GM10248 (cell line): ENCODE results near the gene GABARAPL1.
"Not testable (repeated sequence)": the region's sequence is repeated elsewhere in the genome, so short reads cannot be mapped to it uniquely, and the experiment has no call there.

Experiments
- CTCF ChIA-PET: fragments of 300-600 bp; sonication (Branson Sonifier 250); formaldehyde crosslinking; extraction: SDS; loops from one replicate; lab custom pipeline; 2021; ENCODE audit warnings: antibody characterized with exemption; lab: Yijun Ruan, JAX
- POLR2A ChIA-PET: fragments of 350-650 bp; sonication (Branson Sonifier 250); formaldehyde crosslinking; extraction: SDS; loops from one replicate; lab custom pipeline; 2020; ENCODE audit warnings: antibody characterized with exemption; lab: Yijun Ruan, JAX
- DNase-seq: peaks from one replicate; pipeline ENCODE4 v3.0.0; 2012; ENCODE audit errors: extremely low spot score
- TF ChIP-seq, protein P1 (sequence below): IDR thresholded peaks from 2 replicates; pipeline ENCODE4 v1.5.1; 2012; ENCODE audit warnings: mild to moderate bottlenecking, low read depth; ENCODE audit errors: extremely low read depth, missing control alignments, control extremely low read depth

The GABARAPL1 gene

GRCh38 chr12:10214895-10215267 is 2.2 kb downstream of the GABARAPL1 start:
- TF ChIP-seq, protein P1, sequence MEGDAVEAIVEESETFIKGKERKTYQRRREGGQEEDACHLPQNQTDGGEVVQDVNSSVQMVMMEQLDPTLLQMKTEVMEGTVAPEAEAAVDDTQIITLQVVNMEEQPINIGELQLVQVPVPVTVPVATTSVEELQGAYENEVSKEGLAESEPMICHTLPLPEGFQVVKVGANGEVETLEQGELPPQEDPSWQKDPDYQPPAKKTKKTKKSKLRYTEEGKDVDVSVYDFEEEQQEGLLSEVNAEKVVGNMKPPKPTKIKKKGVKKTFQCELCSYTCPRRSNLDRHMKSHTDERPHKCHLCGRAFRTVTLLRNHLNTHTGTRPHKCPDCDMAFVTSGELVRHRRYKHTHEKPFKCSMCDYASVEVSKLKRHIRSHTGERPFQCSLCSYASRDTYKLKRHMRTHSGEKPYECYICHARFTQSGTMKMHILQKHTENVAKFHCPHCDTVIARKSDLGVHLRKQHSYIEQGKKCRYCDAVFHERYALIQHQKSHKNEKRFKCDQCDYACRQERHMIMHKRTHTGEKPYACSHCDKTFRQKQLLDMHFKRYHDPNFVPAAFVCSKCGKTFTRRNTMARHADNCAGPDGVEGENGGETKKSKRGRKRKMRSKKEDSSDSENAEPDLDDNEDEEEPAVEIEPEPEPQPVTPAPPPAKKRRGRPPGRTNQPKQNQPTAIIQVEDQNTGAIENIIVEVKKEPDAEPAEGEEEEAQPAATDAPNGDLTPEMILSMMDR: no peak
- ChIA-PET CTCF (no interaction called here), POLR2A (no interaction called here)
- DNase-seq: no peak

- DNase-seq: no peak
- ChIA-PET POLR2A (no interaction called here), CTCF (no interaction called here)
- TF ChIP-seq, protein P1: no peak
Measured at GRCh38 chr12:10215436-10215835, 2.8 kb downstream of the GABARAPL1 start.

- CTCF ChIA-PET: interaction anchor here (0.8 kb wide), 1 partner anchor 346 kb away, joined by 3 read pairs; no protein-coding TSS in a partner anchor
- POLR2A ChIA-PET, DNase-seq: not testable (repeated sequence)
Measured at GRCh38 chr12:10215946-10216345, 3.3 kb downstream of the GABARAPL1 start.

- TF ChIP-seq, protein P1: no peak
- POLR2A ChIA-PET: no interaction called here
Measured at GRCh38 chr12:10218021-10218420, 5.3 kb downstream of the GABARAPL1 start.

DNA sequence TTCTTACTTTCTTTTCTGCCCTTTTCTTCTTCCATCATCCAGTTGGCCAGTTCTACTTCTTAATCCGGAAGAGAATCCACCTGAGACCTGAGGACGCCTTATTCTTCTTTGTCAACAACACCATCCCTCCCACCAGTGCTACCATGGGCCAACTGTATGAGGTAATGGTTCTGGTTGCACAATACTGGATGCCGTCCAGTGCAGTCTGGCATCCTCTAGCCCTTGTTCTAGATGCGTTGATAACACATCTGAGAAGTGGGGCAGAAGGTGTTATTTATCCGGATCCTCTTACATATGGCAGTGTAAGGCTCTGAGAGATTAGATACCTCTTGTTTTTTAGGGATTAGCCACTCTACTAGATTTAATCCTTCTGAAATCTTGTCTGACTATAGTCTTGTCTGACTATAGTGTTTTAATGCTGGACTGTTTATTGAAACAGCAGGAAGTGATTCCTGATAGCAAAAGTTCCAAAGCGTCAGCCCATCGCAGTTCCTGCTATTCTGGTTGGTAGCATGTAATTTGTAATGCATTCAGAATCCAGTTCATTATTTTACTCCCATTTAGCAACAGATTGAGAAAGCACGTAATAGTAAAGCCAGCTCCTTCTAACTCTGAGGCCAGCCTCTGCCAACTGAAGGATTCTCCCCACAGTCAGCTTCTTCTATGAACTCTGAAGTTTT is 7.9 kb downstream of the GABARAPL1 start:
- TF ChIP-seq, protein P1: no peak
- ChIA-PET POLR2A (no interaction called here), CTCF (no interaction called here)
- DNase-seq: no peak

More at GRCh38 chr12:10218021-10218420, 5.3 kb downstream of the GABARAPL1 start:
- CTCF ChIA-PET: interaction anchor here (0.6 kb wide), 1 partner anchor 11 kb away, joined by 3 read pairs; no protein-coding TSS in a partner anchor
- no peak for DNase-seq

DNA sequence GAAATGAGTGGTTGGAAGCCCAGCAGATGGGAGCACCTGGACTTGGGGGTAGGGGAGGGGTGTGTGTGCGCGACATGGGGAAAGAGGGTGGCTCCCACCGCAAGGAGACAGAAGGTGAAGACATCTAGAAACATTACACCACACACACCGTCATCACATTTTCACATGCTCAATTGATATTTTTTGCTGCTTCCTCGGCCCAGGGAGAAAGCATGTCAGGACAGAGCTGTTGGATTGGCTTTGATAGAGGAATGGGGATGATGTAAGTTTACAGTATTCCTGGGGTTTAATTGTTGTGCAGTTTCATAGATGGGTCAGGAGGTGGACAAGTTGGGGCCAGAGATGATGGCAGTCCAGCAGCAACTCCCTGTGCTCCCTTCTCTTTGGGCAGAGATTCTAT is 9.2 kb downstream of the GABARAPL1 start:
- no peak for DNase-seq
- TF ChIP-seq, protein P1: no peak
- ChIA-PET POLR2A (no interaction called here), CTCF (interaction anchor here (3.7 kb wide), 1 partner anchor 14 kb away, joined by 16 read pairs; no protein-coding TSS in a partner anchor)

DNA sequence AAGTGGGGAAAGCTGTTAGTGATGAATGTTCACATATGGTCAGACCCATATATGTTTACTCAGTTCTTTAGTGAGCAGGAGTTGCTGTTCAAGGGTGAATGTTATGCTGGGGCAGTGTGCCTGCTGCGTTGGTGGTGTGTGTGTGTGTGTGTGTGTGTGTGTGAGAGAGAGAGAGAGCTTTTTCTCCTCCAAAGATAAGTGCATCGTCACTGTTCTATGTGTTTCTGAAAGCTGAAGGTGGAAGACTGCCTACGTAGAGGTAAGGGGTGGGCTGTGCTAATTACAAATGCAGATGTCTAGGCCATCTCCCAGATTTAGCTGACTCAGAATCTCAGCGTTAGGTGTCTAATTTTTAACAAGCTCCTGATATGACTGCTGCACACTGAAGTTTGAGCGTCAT is 10.5 kb downstream of the GABARAPL1 start:
- ChIA-PET POLR2A (no interaction called here), CTCF (interaction anchor here (0.9 to 3.7 kb wide), 2 partner anchors 13 to 54 kb away, joined by 3 to 16 read pairs; no protein-coding TSS in a partner anchor)
- TF ChIP-seq, protein P1: no peak
- DNase-seq: no peak

DNA sequence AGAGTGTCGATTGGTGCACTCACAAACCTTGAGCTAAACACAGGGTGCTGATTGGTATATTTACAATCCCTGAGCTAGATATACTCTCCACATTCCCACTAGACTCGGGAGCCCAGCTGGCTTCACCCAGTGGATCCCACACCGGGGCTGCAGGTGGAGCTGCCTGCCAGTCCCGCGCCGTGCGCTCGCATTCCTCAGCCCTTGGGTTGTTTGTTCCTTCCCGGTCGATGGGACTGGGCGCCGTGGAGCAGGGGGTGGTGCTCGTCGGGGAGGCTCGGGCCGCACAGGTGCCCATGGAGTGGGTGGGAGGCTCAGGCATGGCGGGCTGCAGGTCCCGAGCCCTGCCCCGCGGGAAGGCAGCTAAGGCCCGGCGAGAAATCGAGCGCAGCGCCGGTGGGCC is 12.7 kb downstream of the GABARAPL1 start:
- CTCF ChIA-PET: interaction anchor here (4.3 kb wide), 1 partner anchor 11 kb away, joined by 32 read pairs; no protein-coding TSS in a partner anchor
- POLR2A ChIA-PET, DNase-seq: not testable (repeated sequence)
